OCI-LY7 (cell line): Measurements from ENCODE around the gene YWHAQ. TPM values are rescaled to one million over a fixed set of nuclear protein-coding genes. Genes with fewer than 3 reads are reported as not detected.
"Not testable (repeated sequence)": the region's sequence is repeated elsewhere in the genome, so short reads cannot be mapped to it uniquely, and the experiment has no call there.

Experiments used
- BruUV-seq: library from RNA; stranded (reverse); fragments of 400-500 nt; replicated peaks from 2 replicates; lab custom pipeline; 2021; lab: Mats Ljungman, UMichigan
- CTCF ChIA-PET: fragments of 300-600 bp; sonication (Branson Sonifier 250); formaldehyde crosslinking; loops from one replicate; lab custom pipeline; 2022; ENCODE audit warnings: antibody characterized with exemption; ENCODE audit not compliant: unreplicated experiment; lab: Charles Lee
- POLR2A ChIA-PET: fragments of 300-600 bp; sonication (Branson Sonifier 250); formaldehyde crosslinking; loops from one replicate; lab custom pipeline; 2022; ENCODE audit warnings: antibody characterized with exemption; lab: Charles Lee
- DNase-seq: peaks from one replicate; pipeline ENCODE4 v3.0.0-alpha.2; 2015; ENCODE audit warnings: low spot score
- H2AFZ ChIP-seq: fragments of 200-600 bp; sonication (generic), shearing (Covaris generic); 2 replicates; pipeline ENCODE4 v1.6.1; 2014; ENCODE audit warnings: mild to moderate bottlenecking, antibody characterized with exemption, low read length, moderate library complexity
- H3K27ac ChIP-seq: fragments of 200-600 bp; sonication (generic); 2 replicates; pipeline ENCODE4 v1.5.1; 2014; ENCODE audit warnings: mixed run types, low read depth, mild to moderate bottlenecking, moderate library complexity, low read length, inconsistent platforms; ENCODE audit not compliant: poor library complexity, severe bottlenecking
- H3K36me3 ChIP-seq: fragments of 200-600 bp; sonication (generic); 2 replicates; pipeline ENCODE4 v1.6.1; 2014; ENCODE audit warnings: mild to moderate bottlenecking, antibody characterized with exemption, low read length, moderate library complexity, mixed read lengths; ENCODE audit not compliant: insufficient read depth
- H3K4me1 ChIP-seq: fragments of 200-600 bp; sonication (generic); 2 replicates; pipeline ENCODE4 v1.5.1; 2014; ENCODE audit warnings: mild to moderate bottlenecking, low read length; ENCODE audit not compliant: insufficient read depth, poor library complexity, severe bottlenecking
- H3K4me2 ChIP-seq: fragments of 200-600 bp; sonication (generic); 2 replicates; pipeline ENCODE4 v1.6.1; 2014; ENCODE audit warnings: mild to moderate bottlenecking, low read length
- H3K4me3 ChIP-seq: fragments of 200-600 bp; sonication (generic); 2 replicates; pipeline ENCODE4 v1.5.1; 2014; ENCODE audit warnings: mild to moderate bottlenecking, low read depth, low read length; ENCODE audit not compliant: poor library complexity, severe bottlenecking
- H3K79me2 ChIP-seq: fragments of 200-600 bp; sonication (generic); 2 replicates; pipeline ENCODE4 v1.6.1; 2016; ENCODE audit warnings: low read depth, mild to moderate bottlenecking, low read length, moderate library complexity, mixed read lengths; ENCODE audit not compliant: insufficient read depth
- H3K9me2 ChIP-seq: fragments of 200-600 bp; sonication (generic); 2 replicates; pipeline ENCODE4 v1.6.1; 2016; ENCODE audit warnings: mild to moderate bottlenecking, low read length, mixed read lengths; ENCODE audit not compliant: insufficient read depth
- H3K9me3 ChIP-seq: fragments of 200-600 bp; sonication (generic); 2 replicates; pipeline ENCODE4 v1.6.1; 2014; ENCODE audit warnings: mild to moderate bottlenecking, mixed run types, low read length, mixed read lengths
- H4K20me1 ChIP-seq: fragments of 200-600 bp; sonication (generic); 2 replicates; pipeline ENCODE4 v1.6.1; 2014; ENCODE audit warnings: mild to moderate bottlenecking, antibody characterized with exemption, low read length, moderate library complexity, mixed read lengths; ENCODE audit not compliant: insufficient read depth
- CTCF ChIP-seq: fragments of 200-600 bp; sonication (generic); conservative IDR thresholded peaks from 2 replicates; pipeline ENCODE4 v1.5.1; 2014; ENCODE audit warnings: mild to moderate bottlenecking, antibody characterized with exemption, low read length, moderate library complexity, mixed read lengths
- EZH2phosphoT487 ChIP-seq: fragments of 200-600 bp; sonication (generic); IDR thresholded peaks from 2 replicates; pipeline ENCODE4 v1.6.1; 2018; ENCODE audit warnings: low read depth, borderline replicate concordance, mild to moderate bottlenecking, mixed run types, antibody characterized with exemption, low read length, moderate library complexity, mixed read lengths
- intact Hi-C: fragments of 100-400 bp; cut with micrococcal nuclease; formaldehyde crosslinking; loops from one replicate; pipeline ENCODE4 v1.10.0; 2022; ENCODE audit not compliant: unreplicated experiment
- total RNA-seq, 2 experiments: library from RNA; depleted of rRNA in 1 of 2; stranded (reverse); fragments of >200 nt in 1 of 2; shearing (Covaris generic) in 1 of 2; gene quantifications; 2 replicates each; pipeline ENCODE4 v1.2.3, GENCODE V29; 2014 to 2022

YWHAQ gene
- total RNA-seq, 2 experiments from 2014 or later = 181 to 252 TPM

GRCh38 chr2:9595746-9596145, 35.1 kb downstream of the YWHAQ start:
- CTCF ChIA-PET = interaction anchor here (0.5 to 1.0 kb wide), 2 partner anchors 34 to 39 kb away, joined by 3 read pairs; no protein-coding TSS in a partner anchor
- H3K79me2 ChIP-seq = peaks cover 98% of the 10 kb centered on the region
- no peak for DNase-seq
- no peak overlapping the region for H3K27ac ChIP-seq
- POLR2A ChIA-PET = interaction anchor here (1.1 to 2.0 kb wide), 7 partner anchors 9 to 95 kb away, joined by 3 to 14 read pairs (median 5); partner anchors contain the start of genes ADAM17 and YWHAQ
- BruUV-seq = no TSS peak
- no peak overlapping the region for H3K4me3 ChIP-seq
- 0 out of 2 replicates have a peak, but pooled peaks cover 9% of the 10 kb centered on the region for H4K20me1 ChIP-seq
- intact Hi-C loops = no loop called here
- no peaks in the 10 kb centered on the region for H3K9me2 ChIP-seq
- H3K9me3 ChIP-seq = peaks cover 13% of the 10 kb centered on the region; the same call in 1 of the 2 replicates
- H3K36me3 ChIP-seq = peaks cover 91% of the 10 kb centered on the region
- H3K4me1 ChIP-seq = peaks cover 14% of the 10 kb centered on the region
- TF ChIP-seq CTCF = no peak
- TF ChIP-seq EZH2phosphoT487 = no peak
- H3K4me2 ChIP-seq = no peak overlapping the region
- H2AFZ ChIP-seq = no peak overlapping the region

DNA sequence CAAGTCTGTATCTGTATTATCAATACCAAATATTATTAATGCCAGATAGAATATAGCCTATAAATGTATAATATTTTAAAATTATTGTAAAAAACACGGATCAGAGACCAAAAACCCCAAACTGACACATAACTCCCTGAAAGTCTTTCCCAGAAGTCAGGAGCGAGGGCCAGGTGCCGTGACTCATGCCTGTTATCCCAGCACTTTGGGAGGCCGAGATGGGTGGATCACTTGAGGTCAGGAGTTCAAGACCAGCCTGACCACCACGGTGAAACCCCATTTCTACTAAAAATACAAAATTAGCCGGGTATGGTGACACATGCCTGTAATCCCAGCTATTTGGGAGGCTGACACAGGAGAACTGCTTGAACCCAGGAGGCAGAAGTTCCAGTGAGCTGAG, 35.5 kb downstream of the YWHAQ start:
- H3K4me2 ChIP-seq, intact Hi-C loops, H3K4me3 ChIP-seq, H3K27ac ChIP-seq, H3K9me2 ChIP-seq, DNase-seq, H4K20me1 ChIP-seq, BruUV-seq, H2AFZ ChIP-seq: not testable (repeated sequence)
- peaks cover 99% of the 10 kb centered on the region for H3K79me2 ChIP-seq
- H3K4me1 ChIP-seq = peaks cover 14% of the 10 kb centered on the region
- peaks cover 11% of the 10 kb centered on the region; the same call in 1 of the 2 replicates for H3K9me3 ChIP-seq
- POLR2A ChIA-PET = interaction anchor here (1.1 to 2.0 kb wide), 3 partner anchors 8 to 23 kb away, joined by 3 to 14 read pairs (median 4); no protein-coding TSS in a partner anchor
- CTCF ChIA-PET = interaction anchor here (1.0 kb wide), 1 partner anchor 35 kb away, joined by 3 read pairs; no protein-coding TSS in a partner anchor
- H3K36me3 ChIP-seq = peaks cover 91% of the 10 kb centered on the region

- no peak overlapping the region for H3K4me2 ChIP-seq
These were observed 36.3 kb downstream of the YWHAQ start for GRCh38 chr2:9594366-9595054.

More at GRCh38 chr2:9594366-9595054, 36.3 kb downstream of the YWHAQ start:
- intact Hi-C loops = no loop called here
- Histone ChIP-seq H3K4me3 (no peak overlapping the region), H3K9me3 (peaks cover 5% of the 10 kb centered on the region; the same call in 1 of the 2 replicates), H4K20me1 (0 out of 2 replicates have a peak, but pooled peaks cover 9% of the 10 kb centered on the region), H3K79me2 (peaks cover 99% of the 10 kb centered on the region), H2AFZ (no peak overlapping the region), H3K9me2 (no peaks in the 10 kb centered on the region), H3K4me1 (peaks cover 14% of the 10 kb centered on the region), H3K36me3 (peaks cover 91% of the 10 kb centered on the region), H3K27ac (no peak overlapping the region)
- DNase-seq = no peak
- POLR2A ChIA-PET = interaction anchor here (1.1 to 2.0 kb wide), 2 partner anchors 14 to 24 kb away, joined by 3 to 14 read pairs; no protein-coding TSS in a partner anchor
- CTCF ChIA-PET = no interaction called here
- no TSS peak for BruUV-seq
- TF ChIP-seq CTCF (no peak), EZH2phosphoT487 (no peak)
